Gastrocnemius medialis (tissue), 4 donors: Measurements from ENCODE around the gene CPLANE1.

ENCODE experiments used
- CTCF ChIP-seq, 5 experiments: fragments of 450-650 bp in 3 of 5; fragments of 200-600 bp in 2 of 5; sonication (generic) in 2 of 5; IDR thresholded peaks in 4 of 5; conservative IDR thresholded peaks in 1 of 5; 1 replicate in 4 of 5; 2 replicates in 1 of 5; pipeline ENCODE4 v1.5.1; 2016 to 2019; ENCODE audit warnings: antibody characterized with exemption in 5 of 5, mild to moderate bottlenecking in 3 of 5, moderate library complexity in 3 of 5
- POLR2A ChIP-seq, 2 donors: fragments of 450-650 bp; IDR thresholded peaks; one replicate each; pipeline ENCODE4 v1.6.1; 2017; ENCODE audit warnings: antibody characterized with exemption in 2 of 2, mild to moderate bottlenecking in 2 of 2, moderate library complexity in 2 of 2

GRCh38 chr5:37208883-37209797 is 40.0 kb downstream of the CPLANE1 start:
- TF ChIP-seq POLR2A (IDR thresholded peaks at IDR 0.05) (no peak), CTCF (IDR thresholded peaks at IDR 0.05 in 4 of 5, conservative IDR thresholded peaks at IDR 0.05 in 1 of 5) (no peak)
